CD4-positive, alpha-beta memory T cell (primary cell): ENCODE measurements around the gene CD177. TPM values are rescaled to one million over a fixed set of nuclear protein-coding genes. Genes with fewer than 3 reads are reported as not detected.

Experiments
- polyA plus RNA-seq, 2 donors: library from polyadenylated mRNA; unstranded; fragments of 300-500 nt; fragmentation: Illumina TruSeq; gene quantifications; one replicate each; pipeline ENCODE4 v1.2.3, GENCODE V29; 2021
- total RNA-seq, 2 experiments: library from RNA; stranded (reverse); gene quantifications; one replicate each; pipeline ENCODE4 v1.2.3, GENCODE V29; 2021

The CD177 gene
- total and polyA plus RNA-seq, 4 experiments from 2014 or later, result not detected

Other genes with a start within 250 kb of the CD177 start
- not detected for gene PSG5, start 167.2 kb upstream of the CD177 start, total RNA-seq
- gene PSG5, start 167.2 kb upstream of the CD177 start, polyA plus RNA-seq, result not detected
- gene PSG4, start 148.0 kb upstream of the CD177 start, total RNA-seq, result not detected
- gene PSG4, start 148.0 kb upstream of the CD177 start, polyA plus RNA-seq, result not detected
- not detected for gene PSG9, start 84.2 kb upstream of the CD177 start, total RNA-seq
- gene PSG9, start 84.2 kb upstream of the CD177 start, polyA plus RNA-seq, result not detected
- gene TEX101, start 61.2 kb downstream of the CD177 start, total RNA-seq, result not detected
- gene TEX101, start 61.2 kb downstream of the CD177 start, polyA plus RNA-seq, result not detected
- 1 to 10 TPM; 3.3 to 3.7 TPM for gene LYPD3, start 111.9 kb downstream of the CD177 start, total RNA-seq
- 1 to 10 TPM; 4.4 to 5.9 TPM for gene LYPD3, start 111.9 kb downstream of the CD177 start, polyA plus RNA-seq
- gene PHLDB3, start 151.1 kb downstream of the CD177 start, total RNA-seq, result 10 to 100 TPM; 36.9 to 47.3 TPM
- 1 to 10 TPM; 1.3 to 5.5 TPM for gene PHLDB3, start 151.1 kb downstream of the CD177 start, polyA plus RNA-seq
- 10 to 100 TPM; 23.9 to 29.1 TPM for gene ETHE1, start 173.5 kb downstream of the CD177 start, total RNA-seq
- gene ETHE1, start 173.5 kb downstream of the CD177 start, polyA plus RNA-seq, result 10 to 100 TPM; 79.1 to 80.7 TPM
- 10 to 100 TPM; 11.0 to 11.8 TPM for gene ZNF575, start 179.5 kb downstream of the CD177 start, total RNA-seq
- gene ZNF575, start 179.5 kb downstream of the CD177 start, polyA plus RNA-seq, result 1 to 10 TPM; 2.1 to 3.6 TPM
- gene XRCC1, start 221.8 kb downstream of the CD177 start, total RNA-seq, result 10 to 100 TPM; 33.4 to 41.0 TPM
- 10 to 100 TPM; 16.3 to 29.1 TPM for gene XRCC1, start 221.8 kb downstream of the CD177 start, polyA plus RNA-seq
- under 1 TPM; 0.33 to 0.84 TPM for gene PINLYP, start 222.1 kb downstream of the CD177 start, total RNA-seq
- 1 to 10 TPM in 1 of 2 donors, not detected in 1; 1.3 TPM for gene PINLYP, start 222.1 kb downstream of the CD177 start, polyA plus RNA-seq
- gene IRGQ, start 242.4 kb downstream of the CD177 start, total RNA-seq, result 10 to 100 TPM; 16.5 to 17.9 TPM
- 1 to 10 TPM in 1 of 2 donors, under 1 TPM in 1; 0.37 to 2.2 TPM for gene IRGQ, start 242.4 kb downstream of the CD177 start, polyA plus RNA-seq
- 10 to 100 TPM; 18.4 to 18.6 TPM for gene ZNF576, start 242.9 kb downstream of the CD177 start, total RNA-seq
- gene ZNF576, start 242.9 kb downstream of the CD177 start, polyA plus RNA-seq, result 10 to 100 TPM in 1 of 2 donors, 1 to 10 TPM in 1; 8.4 to 13.0 TPM